LNCAP (cell line): ENCODE results near the gene STK32C.

Source experiments
- CTCF ChIP-seq: fragments of 450-650 bp; IDR thresholded peaks from 2 replicates; pipeline ENCODE4 v1.5.1; 2017; ENCODE audit warnings: mild to moderate bottlenecking

Gene STK32C

DNA sequence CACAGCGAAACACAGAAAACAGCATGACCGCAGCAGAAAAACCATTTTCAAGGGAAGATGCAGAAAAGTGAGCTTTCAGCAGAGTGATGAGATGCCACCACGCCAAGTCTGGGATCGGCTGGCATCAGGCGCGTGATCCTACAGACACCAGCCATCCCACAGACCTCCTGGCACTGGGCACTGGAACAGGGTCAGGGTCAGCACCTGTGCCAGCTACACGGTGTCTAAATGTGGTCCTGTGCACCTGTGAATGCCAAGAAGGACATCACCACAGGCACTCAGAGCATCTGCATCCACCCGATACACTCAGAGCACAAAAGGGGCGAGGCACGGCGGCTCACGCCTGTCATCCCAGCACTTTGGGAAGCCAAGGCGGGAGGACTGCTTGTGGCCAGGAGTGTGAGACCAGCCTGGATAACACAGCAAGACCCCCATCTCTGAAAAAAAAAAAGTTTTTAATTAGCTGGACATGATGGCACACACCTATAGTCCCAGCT lies 31.5 kb downstream of the STK32C start:
- no peak for TF ChIP-seq CTCF

- no peak for TF ChIP-seq CTCF
Observed at GRCh38 chr10:132275426-132276178, 32.1 kb downstream of the STK32C start.

- no peak for TF ChIP-seq CTCF
Observed at GRCh38 chr10:132274986-132275385, 32.8 kb downstream of the STK32C start.

DNA sequence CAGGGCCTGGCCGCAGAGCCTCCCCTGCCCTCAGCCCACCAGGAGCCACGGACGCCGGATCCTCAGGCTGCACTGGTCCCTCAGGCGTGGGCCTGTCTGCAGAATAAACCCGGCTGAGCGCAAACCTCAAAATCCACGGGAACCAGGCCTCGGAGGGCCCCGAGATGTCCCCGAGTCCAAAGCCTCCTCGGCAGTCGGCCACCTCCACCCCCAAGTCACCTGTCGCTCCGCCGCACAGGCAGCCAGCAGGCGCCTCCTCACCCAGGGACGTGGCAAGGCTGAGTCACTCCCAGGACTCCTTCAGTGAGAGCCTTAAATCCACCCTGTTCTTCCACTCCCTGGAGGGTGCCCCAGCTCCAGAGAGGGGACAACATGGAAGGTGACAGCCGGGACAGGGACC lies 33.2 kb downstream of the STK32C start:
- TF ChIP-seq CTCF = no peak

DNA sequence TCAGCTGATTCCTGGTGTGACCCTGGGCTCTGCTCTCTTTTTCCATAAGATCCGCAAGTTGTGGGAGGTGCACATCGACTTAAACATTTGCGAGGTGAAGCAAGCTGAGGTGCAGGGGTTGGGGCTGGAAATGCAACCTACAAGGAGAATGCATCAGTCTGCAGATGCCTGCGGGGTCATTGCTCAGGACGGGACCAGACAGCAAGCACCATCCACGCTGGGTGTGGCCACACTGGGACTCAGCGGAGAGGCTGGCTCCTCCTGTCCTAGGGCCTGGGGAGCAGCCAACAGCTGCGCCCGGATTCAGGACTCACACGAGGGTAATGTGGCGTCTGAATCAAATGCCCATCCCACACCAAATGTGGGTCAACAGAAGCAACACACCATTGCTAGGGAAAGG lies 33.8 kb downstream of the STK32C start:
- TF ChIP-seq CTCF = no peak

DNA sequence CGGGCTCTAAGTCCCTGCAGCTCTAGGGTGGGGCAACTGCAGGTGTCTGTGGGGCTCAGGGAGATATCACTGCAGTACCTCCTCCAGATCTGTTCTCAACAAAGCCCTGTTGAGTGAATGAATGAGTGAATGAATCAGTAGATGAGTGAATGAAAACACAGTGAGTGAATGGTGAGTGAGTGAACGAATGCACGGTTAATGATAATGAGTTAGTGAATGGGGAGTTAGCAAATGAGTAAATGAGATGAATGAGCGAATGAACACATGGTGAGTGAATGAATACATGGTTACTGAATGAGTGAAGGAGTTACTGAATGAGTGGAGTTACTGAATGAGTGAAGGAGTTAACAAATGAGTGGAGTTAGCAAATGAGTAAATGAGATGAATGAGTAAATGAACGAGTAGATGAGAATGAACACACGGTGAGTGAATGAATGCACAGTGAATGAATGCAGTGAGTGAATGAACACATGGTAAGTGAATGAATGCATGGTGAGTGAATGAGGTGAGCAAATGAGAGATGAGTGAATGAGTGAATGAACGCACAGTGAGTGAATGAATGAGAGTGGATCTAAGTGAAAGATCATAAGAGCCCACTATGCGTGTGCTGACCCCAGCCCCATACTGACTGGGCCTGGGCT lies 34.3 kb downstream of the STK32C start:
- TF ChIP-seq CTCF = no peak

- no peak for TF ChIP-seq CTCF
Observed at GRCh38 chr10:132272231-132272971, 35.3 kb downstream of the STK32C start.
